ENCODE measurements around the gene PTPRN2.

The PTPRN2 gene

GRCh38 chr7:157682946-157683746 is 904.5 kb downstream of the PTPRN2 start:
- no peak for DNase-seq (ENCODE audit: low spot score)

DNA sequence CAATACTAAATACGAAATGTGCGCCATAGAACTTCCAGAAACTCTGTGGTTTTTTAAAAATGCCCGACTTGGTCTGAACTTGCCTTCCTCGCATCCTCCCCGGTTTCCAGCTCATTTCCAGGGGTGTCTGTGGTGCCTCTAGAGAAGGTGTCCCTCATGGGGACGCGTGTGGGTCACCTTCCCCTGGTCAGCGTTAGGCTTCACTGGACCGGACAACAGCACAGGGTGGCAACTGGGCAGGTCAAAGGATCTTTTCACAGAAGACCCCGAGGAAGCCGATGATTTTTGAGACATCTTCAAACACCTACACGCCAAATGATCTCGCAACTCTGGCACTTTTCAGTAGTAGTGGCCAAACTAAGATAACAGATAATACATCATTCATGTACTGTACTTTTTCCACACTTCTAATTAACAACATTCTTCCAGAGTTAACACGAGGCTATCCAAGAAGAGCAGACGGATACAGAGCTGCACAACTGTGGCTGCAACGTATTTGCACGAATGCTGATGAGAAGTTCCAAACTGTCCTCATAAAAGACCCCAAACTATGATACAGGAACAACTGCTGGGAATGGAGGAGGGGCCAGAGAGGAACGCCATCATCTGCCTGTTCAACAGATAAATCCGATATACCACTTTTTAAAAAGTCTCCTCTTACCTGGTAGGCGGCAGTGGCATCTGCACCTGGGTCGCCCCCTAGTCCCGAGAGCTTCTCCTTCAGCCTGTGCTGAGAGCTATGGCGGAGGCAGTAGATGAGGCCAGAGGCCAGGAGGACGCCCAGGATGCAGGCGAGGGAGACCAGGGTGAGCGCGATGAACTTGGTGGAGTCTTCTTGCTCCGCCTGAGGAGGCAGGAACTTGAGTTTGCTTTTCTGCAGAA is 905.3 kb downstream of the PTPRN2 start:
- no peak for DNase-seq (ENCODE audit: low spot score)

- no peak for DNase-seq (ENCODE audit: low spot score)
Measured at GRCh38 chr7:157679607-157680006, 908.0 kb downstream of the PTPRN2 start.

DNA sequence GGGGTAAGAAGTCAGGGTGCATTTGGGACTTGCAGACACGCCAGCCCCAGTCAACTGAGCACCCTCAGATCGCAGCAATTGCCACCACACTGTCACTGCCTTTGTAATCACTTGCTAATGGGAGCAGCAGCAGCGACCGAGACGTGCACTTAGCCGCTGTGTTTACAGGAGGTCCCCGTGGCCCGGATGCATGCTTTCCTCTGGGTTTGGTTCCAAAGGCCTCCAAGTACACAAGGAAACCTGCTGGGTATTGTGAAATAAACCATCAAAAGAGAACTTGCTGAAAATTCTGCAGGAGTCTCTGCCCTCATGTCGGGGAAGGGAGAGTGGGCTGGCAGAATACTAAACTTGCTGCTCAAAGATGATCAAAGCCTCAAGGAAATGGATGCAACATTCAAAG is 909.1 kb downstream of the PTPRN2 start:
- no peak for DNase-seq (ENCODE audit: low spot score)

GRCh38 chr7:157676456-157677255 is 911.0 kb downstream of the PTPRN2 start:
- DNase-seq (ENCODE audit: low spot score), result no peak

DNA sequence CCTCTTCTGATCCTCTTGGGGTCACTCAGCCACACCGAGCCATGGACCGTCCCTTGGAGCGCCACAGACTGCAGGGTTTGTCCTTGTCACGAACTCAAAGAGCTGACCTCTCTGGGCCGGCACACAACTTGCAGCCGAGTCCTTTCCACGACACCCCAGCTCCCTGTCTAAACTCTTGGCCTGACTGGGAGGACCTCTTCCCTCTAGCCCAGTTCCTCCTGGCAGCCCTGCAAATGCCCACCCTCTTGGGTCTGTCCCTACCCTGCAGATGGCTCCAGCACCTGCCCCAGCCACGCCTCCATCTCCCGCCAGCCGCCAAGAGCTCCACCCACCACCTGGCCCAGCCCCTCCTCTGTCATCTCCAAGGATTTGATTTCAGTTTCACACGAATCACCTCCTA is 911.6 kb downstream of the PTPRN2 start:
- no peak for DNase-seq (ENCODE audit: low spot score)

DNA sequence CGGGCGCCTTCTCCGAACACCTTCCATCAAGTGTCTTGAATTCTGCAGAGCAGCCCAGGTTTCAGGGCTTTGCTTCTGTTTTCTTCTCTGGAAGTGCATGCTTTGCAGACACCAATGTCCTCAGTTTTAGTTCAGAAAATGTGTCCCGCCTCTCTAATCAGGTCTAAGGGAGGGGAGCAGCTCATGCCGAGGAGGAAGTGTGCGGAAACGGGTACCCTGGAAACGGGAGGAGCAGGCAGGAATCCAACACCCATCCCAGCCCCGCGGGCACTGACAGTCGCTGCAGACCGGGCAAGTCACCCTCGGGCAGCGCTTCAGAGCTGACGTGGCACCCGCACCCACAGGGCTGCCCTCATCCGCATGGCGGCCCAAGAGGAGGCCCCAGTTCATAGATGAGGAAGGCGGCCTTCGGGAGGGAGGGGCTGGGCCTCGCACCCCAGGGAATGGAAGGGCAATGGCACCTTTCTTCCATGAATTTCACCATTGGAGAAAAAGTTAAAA is 912.1 kb downstream of the PTPRN2 start:
- DNase-seq (ENCODE audit: low spot score), result no peak

GRCh38 chr7:157674715-157675426 is 912.8 kb downstream of the PTPRN2 start:
- DNase-seq (ENCODE audit: low spot score), result no peak

DNA sequence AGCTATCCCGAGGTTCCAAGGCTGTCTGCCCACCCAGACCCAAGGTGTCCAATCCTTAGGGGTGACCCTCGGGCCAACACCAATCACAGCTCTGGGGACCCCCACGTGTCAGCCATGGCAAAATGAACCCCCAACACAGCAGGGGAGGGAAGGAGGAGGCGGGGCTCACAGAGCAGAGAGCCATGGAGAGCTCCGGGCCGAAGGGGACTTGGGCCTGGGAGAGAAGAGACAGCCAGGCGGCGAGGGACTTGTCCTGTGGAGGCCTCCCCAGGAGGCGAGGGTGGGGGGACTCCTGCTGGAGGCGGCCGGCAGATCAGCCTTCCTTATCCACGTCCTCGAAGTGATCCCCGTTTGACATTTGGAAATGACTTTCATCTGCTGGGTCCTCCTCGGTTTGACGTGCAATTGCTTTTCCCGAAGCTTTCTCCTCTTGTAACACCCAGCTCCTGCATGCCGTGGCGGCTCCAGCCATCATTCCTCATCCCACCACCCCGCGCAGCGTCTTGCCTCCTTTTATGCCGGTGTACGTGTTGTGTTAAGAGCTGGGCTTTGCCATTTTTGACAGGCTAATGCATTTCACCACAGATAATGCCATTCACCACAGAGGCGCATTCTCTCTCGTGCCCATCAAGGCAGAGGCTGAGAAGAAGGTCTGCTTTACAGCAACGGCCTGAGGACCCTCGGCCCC is 913.5 kb downstream of the PTPRN2 start:
- DNase-seq (ENCODE audit: low spot score), result no peak

GRCh38 chr7:157673573-157673972 is 914.0 kb downstream of the PTPRN2 start:
- DNase-seq (ENCODE audit: low spot score), result no peak

DNA sequence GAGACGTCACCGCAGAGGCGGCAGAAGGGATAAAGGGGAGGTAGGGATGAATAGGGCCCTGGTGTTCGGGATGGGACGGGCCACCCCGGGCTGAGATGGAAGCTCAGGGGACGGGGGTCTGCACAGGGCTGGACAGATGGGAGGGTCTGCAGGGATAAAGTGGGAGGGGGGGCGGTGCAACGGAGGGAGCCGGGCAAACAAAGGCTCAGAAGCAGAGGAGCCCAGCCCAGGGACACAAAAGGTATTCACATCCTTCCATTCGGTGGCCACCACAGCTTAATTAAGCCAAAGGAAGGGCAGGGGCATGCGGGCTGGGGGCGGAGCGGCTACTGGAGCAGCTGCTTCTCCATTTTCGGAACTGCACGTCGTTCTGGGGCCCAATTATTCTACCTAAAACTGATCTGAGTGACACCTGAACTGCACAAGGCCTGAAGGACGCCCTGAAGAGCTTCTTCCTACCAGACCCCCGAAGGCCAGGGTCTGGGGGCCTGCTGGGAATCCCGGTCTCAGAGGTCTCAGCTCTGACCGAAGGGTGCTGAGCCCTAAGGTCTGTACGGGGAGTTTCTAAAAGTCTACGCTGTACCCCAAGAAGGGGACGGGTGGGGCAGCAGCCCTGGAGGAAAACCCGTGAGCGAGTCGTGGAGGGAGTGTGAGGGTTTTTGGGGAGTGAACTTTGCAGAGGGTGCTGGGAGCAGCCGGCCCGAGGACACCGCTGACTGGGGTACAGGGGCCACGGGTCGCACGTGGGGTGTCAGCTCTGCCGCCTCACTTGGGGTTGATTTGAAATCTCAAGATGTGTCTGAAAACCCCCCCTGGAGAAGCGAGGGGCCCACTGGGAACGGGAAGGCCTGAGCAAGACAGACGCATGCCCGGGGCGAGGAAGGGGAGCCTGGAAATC is 916.0 kb downstream of the PTPRN2 start:
- DNase-seq (ENCODE audit: low spot score), result no peak

- DNase-seq (ENCODE audit: low spot score), result peak; percentile 22
Measured at GRCh38 chr7:157670490-157671357, 916.9 kb downstream of the PTPRN2 start.

- DNase-seq (ENCODE audit: low spot score), result no peak
Measured at GRCh38 chr7:157669768-157670351, 917.8 kb downstream of the PTPRN2 start.

DNA sequence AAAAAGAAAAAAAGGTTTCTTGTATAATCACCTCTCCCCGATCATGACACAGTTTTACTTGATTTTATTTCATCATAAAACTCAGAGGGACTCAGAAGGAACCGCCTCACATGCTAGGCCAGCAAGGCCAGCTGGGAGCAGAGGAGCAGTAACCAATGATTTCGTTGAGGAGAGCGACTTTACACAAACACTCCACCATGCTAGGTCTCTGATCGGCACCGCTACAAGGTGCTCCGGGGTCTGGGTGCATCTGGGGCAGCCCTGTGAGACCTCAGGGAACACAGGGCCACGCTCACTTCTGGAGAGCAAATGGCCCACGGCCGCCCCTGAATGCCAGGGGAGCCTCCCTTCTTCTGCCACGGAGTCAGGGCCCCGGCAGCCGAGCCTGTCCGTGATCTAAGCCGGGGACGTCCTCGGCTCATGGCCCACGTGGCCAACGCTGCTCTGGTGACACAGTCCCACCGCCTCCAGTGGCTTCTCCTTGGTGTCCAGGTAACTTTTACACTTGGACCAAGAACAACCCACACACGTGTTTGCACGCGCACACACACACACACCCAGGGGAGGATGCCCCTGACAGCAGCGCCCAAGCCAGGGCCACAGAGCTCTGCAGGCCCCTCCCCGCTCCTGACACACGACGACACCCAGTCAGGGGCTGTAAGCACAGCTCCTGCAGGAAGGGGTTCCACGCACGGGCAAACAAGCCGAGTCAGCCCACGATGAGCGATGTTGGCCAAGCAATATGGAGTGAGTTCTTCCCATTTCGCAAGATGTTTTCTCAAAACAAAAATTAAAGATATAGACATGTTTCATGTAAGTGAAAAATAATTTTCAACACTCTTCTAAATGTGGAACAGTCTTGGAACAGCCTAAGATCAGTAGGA is 918.5 kb downstream of the PTPRN2 start:
- no peak for DNase-seq (ENCODE audit: low spot score)

DNA sequence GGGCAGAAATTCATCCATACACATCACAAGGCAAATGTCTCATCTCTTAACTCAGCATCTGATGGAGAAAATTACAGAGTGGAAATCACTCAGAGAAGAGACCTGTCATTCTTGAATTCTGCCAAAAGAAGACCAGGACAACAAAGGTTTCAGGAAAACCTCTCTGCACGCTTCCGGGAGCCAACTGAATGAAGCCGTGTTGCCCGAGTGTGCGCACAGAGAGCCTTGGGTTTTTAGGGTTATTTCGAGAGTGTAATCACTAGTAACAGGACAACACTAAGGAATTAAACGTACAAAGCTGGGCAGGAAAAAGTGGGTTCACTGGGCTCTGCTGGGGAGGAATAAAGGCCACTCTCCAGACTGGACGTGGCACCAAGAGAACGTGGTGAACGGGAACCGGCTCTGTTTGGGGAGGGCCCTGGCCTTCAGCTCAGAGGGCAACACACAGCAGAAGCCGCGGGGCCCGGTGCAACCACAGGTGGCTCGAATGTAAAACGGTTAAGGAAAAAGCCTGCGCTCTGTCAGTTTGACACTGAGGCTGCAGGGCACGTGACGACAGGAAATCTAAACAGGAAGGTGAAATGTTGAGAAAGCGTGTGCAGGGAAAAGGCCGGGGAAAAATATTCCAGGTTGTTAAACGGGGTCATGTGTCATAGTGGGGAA is 919.3 kb downstream of the PTPRN2 start:
- no peak for DNase-seq (ENCODE audit: low spot score)

DNA sequence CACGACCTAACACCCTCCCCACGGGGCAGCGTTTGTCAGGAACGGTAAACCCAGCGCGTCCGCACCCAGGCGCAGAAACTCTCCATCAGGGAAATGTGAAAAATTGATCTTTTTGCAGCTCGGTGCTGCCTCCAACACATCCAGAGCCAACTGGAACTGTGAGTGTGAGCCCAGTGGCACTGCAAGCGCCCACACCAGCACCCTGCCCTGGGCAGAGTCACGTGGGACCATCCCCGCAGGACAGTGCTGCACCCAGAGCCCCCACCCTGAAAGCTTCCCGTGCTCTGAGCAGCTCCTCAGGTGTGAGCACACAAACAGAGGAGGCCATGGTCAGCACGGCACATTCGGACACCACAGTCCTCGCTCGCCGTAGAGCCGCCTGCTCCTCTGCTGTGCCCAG is 919.9 kb downstream of the PTPRN2 start:
- no peak for DNase-seq (ENCODE audit: low spot score)

DNA sequence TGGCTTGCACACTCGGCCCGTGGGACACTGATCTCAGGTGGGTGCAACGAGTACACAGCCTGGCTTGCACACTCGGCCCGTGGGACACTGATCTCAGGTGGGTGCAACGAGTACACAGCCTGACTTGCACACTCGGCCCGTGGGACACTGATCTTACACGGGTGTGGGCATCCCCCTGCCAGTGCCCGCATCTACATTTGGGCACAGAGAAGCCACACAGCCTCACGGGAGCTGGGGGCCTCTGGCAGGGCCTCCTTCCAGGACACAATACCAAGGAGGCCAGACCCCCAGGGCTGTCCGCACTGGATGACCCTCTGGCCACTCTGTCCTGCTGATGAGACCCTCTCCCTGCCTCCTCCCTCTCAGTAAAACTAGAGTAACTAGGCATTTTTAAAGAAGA is 920.4 kb downstream of the PTPRN2 start:
- no peak for DNase-seq (ENCODE audit: low spot score)
